Liver (tissue), 9 donors: ENCODE results near the gene CLDN24. TPM values are rescaled to one million over a fixed set of nuclear protein-coding genes. Genes with fewer than 3 reads are reported as not detected.

Experiments used
- DNase-seq: peaks from one replicate; pipeline ENCODE4 v3.0.0-alpha.2; 2017; ENCODE audit warnings: low spot score
- H3K27ac ChIP-seq, 2 donors: one replicate each; pipeline ENCODE4 v1.7.0; 2013; ENCODE audit warnings: inconsistent platforms in 2 of 2, low read length in 2 of 2, control low read depth in 1 of 2, low read depth in 1 of 2, mild to moderate bottlenecking in 1 of 2
- H3K27me3 ChIP-seq, 4 donors: one replicate each; pipeline versions ENCODE4 v1.6.1 to v1.7.0; 2013; ENCODE audit warnings: low read length in 3 of 4, inconsistent platforms in 1 of 4, mild to moderate bottlenecking in 1 of 4, moderate library complexity in 1 of 4; ENCODE audit not compliant: control insufficient read depth in 4 of 4, insufficient read depth in 4 of 4
- H3K36me3 ChIP-seq, 4 donors: one replicate each; pipeline versions ENCODE4 v1.6.1 to v1.7.0; 2013; ENCODE audit warnings: low read length in 3 of 4, mild to moderate bottlenecking in 3 of 4, low read depth in 1 of 4, moderate library complexity in 1 of 4; ENCODE audit not compliant: control insufficient read depth in 4 of 4, insufficient read depth in 3 of 4
- H3K4me1 ChIP-seq, 4 donors: one replicate each; pipeline versions ENCODE4 v1.6.1 to v1.7.0; 2013; ENCODE audit warnings: low read length in 3 of 4, mild to moderate bottlenecking in 3 of 4, moderate library complexity in 1 of 4; ENCODE audit not compliant: control insufficient read depth in 4 of 4, insufficient read depth in 4 of 4
- H3K4me3 ChIP-seq, 3 donors: one replicate each; pipeline versions ENCODE4 v1.6.1 to v1.7.0; 2013; ENCODE audit warnings: low read length in 3 of 3, control low read depth in 1 of 3, low read depth in 1 of 3, mild to moderate bottlenecking in 1 of 3
- H3K9ac ChIP-seq, 2 donors: one replicate each; pipeline ENCODE4 v1.7.0; 2013; ENCODE audit warnings: low read length in 2 of 2, mild to moderate bottlenecking in 2 of 2, moderate library complexity in 2 of 2, control low read depth in 1 of 2, low read depth in 1 of 2
- H3K9me3 ChIP-seq, 4 donors: one replicate each; pipeline versions ENCODE4 v1.6.1 to v1.7.0; 2013; ENCODE audit warnings: low read length in 3 of 4; ENCODE audit not compliant: control insufficient read depth in 4 of 4
- ATF3 ChIP-seq: IDR thresholded peaks from 2 replicates; pipeline ENCODE4 v1.6.1; 2016; ENCODE audit warnings: antibody characterized with exemption
- CTCF ChIP-seq: fragments of 150-350 bp; IDR thresholded peaks from 2 replicates; pipeline ENCODE4 v1.5.1; 2017; ENCODE audit warnings: improper control_type of control experiment, low read depth, low read length; ENCODE audit not compliant: missing input control
- EGR1 ChIP-seq, 2 donors: IDR thresholded peaks; 2 replicates each; pipeline ENCODE4 v1.6.1; 2016 to 2018; ENCODE audit warnings: antibody characterized with exemption in 2 of 2, low read depth in 2 of 2
- FOXA1 ChIP-seq: IDR thresholded peaks from 2 replicates; pipeline ENCODE4 v1.6.1; 2016; ENCODE audit warnings: antibody characterized with exemption
- FOXA2 ChIP-seq: IDR thresholded peaks from 2 replicates; pipeline ENCODE4 v1.6.1; 2016; ENCODE audit warnings: antibody characterized with exemption
- GABPA ChIP-seq, 2 donors: IDR thresholded peaks in 1 of 2; conservative IDR thresholded peaks in 1 of 2; 2 replicates each; pipeline ENCODE4 v1.6.1; 2016; ENCODE audit warnings: antibody characterized with exemption in 2 of 2, mild to moderate bottlenecking in 1 of 2, moderate library complexity in 1 of 2
- HNF4A ChIP-seq, 2 donors: conservative IDR thresholded peaks; 2 replicates each; pipeline ENCODE4 v1.6.1; 2016; ENCODE audit warnings: antibody characterized with exemption in 2 of 2, mild to moderate bottlenecking in 2 of 2
- HNF4G ChIP-seq: IDR thresholded peaks from 2 replicates; pipeline ENCODE4 v1.6.1; 2016; ENCODE audit warnings: antibody characterized with exemption
- JUND ChIP-seq, 2 donors: IDR thresholded peaks; 2 replicates each; pipeline ENCODE4 v1.6.1; 2016; ENCODE audit warnings: antibody characterized with exemption in 2 of 2
- MAX ChIP-seq: IDR thresholded peaks from 2 replicates; pipeline ENCODE4 v1.6.1; 2016; ENCODE audit warnings: antibody characterized with exemption
- RAD21 ChIP-seq, 2 donors: IDR thresholded peaks; 2 replicates each; pipeline ENCODE4 v1.6.1; 2016; ENCODE audit warnings: antibody characterized with exemption in 2 of 2, mild to moderate bottlenecking in 2 of 2
- REST ChIP-seq: IDR thresholded peaks from 2 replicates; pipeline ENCODE4 v1.6.1; 2016; ENCODE audit warnings: antibody characterized with exemption, mild to moderate bottlenecking
- RXRA ChIP-seq, 2 donors: IDR thresholded peaks; 2 replicates each; pipeline ENCODE4 v1.6.1; 2017 to 2018; ENCODE audit warnings: antibody characterized with exemption in 2 of 2, mild to moderate bottlenecking in 1 of 2
- SP1 ChIP-seq: IDR thresholded peaks from 2 replicates; pipeline ENCODE4 v1.6.1; 2018; ENCODE audit warnings: antibody characterized with exemption, mild to moderate bottlenecking
- TAF1 ChIP-seq: conservative IDR thresholded peaks from 2 replicates; pipeline ENCODE4 v1.6.1; 2016; ENCODE audit warnings: antibody characterized with exemption, mild to moderate bottlenecking
- YY1 ChIP-seq: IDR thresholded peaks from 2 replicates; pipeline ENCODE4 v1.6.1; 2016; ENCODE audit warnings: antibody characterized with exemption, mild to moderate bottlenecking
- ZBTB33 ChIP-seq: IDR thresholded peaks from 2 replicates; pipeline ENCODE4 v1.6.1; 2016; ENCODE audit warnings: antibody characterized with exemption
- WGBS: extraction: QIAGEN DNeasy Blood & Tissue Kit; methylation state at CpG from one replicate; pipeline ENCODE4 v1.1.7; 2013; 5-methylcytosine and 5-hydroxymethylcytosine counted together
- polyA plus RNA-seq, 2 donors: library from polyadenylated mRNA; stranded (reverse) in 1 of 2; unstranded in 1 of 2; fragments of 200-250 nt in 1 of 2; fragments of >200 nt in 1 of 2; fragmentation: Nextera tagmentation in 1 of 2; extraction: Ambion mirVana in 1 of 2; gene quantifications; one replicate each; pipeline versions ENCODE4 v1.2.1 to v1.2.3, GENCODE V29; 2013 to 2015
- total RNA-seq, 2 donors: library from RNA; depleted of rRNA; stranded (reverse); fragments of >200 nt; gene quantifications; one replicate each; pipeline ENCODE4 v1.2.3, GENCODE V29; 2014
- donor health status: healthy.
- donor health status: healthy.
- donor health status: healthy.
- donor health status: healthy.
- donor health status: healthy.

CLDN24 gene
- total and polyA plus RNA-seq, 4 donors, result not detected

- H3K4me3 ChIP-seq, result no peak overlapping the region
- no peak for DNase-seq
- H3K9me3 ChIP-seq, result peaks cover 0 to 13% (median 5%) of the 10 kb centered on the region in 4 donors
- no peaks in the 10 kb centered on the region for H3K27me3 ChIP-seq
- 31% methylated on average over 1 of the region's 1 CpG for WGBS
- no peak overlapping the region for H3K27ac ChIP-seq
- H3K9ac ChIP-seq, result no peak overlapping the region
- H3K4me1 ChIP-seq, result no peaks in the 10 kb centered on the region
- peaks cover 3 to 43% (median 42%) of the 10 kb centered on the region in 4 donors for H3K36me3 ChIP-seq
- no peak for TF ChIP-seq FOXA1
- TF ChIP-seq SP1, result no peak
- TF ChIP-seq FOXA2, result no peak
- no peak for TF ChIP-seq CTCF
- TF ChIP-seq EGR1 (IDR thresholded peaks at IDR 0.05; ENCODE audit: low read depth in 2 of 2), result no peak
- no peak for TF ChIP-seq RXRA (IDR thresholded peaks at IDR 0.05)
- no peak for TF ChIP-seq TAF1
- no peak for TF ChIP-seq HNF4G
- TF ChIP-seq GABPA (IDR thresholded peaks at IDR 0.05 in 1 of 2, conservative IDR thresholded peaks at IDR 0.05 in 1 of 2), result no peak
- no peak for TF ChIP-seq ATF3
- TF ChIP-seq RAD21 (IDR thresholded peaks at IDR 0.05), result no peak
- no peak for TF ChIP-seq REST
- TF ChIP-seq JUND (IDR thresholded peaks at IDR 0.05), result no peak
- TF ChIP-seq ZBTB33, result no peak
- TF ChIP-seq MAX, result no peak
- TF ChIP-seq YY1, result no peak
- TF ChIP-seq HNF4A (conservative IDR thresholded peaks at IDR 0.05), result no peak
These were observed 46.1 kb downstream of the CLDN24 start for GRCh38 chr4:183276106-183276505.

- DNase-seq, result no peak
- Histone ChIP-seq H3K36me3 (peaks cover 3 to 67% (median 50%) of the 10 kb centered on the region in 4 donors), H3K9me3 (peaks cover 0 to 13% (median 5%) of the 10 kb centered on the region in 4 donors), H3K4me3 (no peak overlapping the region), H3K4me1 (no peaks in the 10 kb centered on the region), H3K27me3 (no peaks in the 10 kb centered on the region), H3K9ac (no peak overlapping the region), H3K27ac (no peak overlapping the region)
- 93% methylated on average over 3 of the region's 3 CpGs for WGBS
- TF ChIP-seq HNF4G, result no peak
- no peak for TF ChIP-seq REST
- no peak for TF ChIP-seq ATF3
- TF ChIP-seq CTCF, result no peak
- no peak for TF ChIP-seq MAX
- no peak for TF ChIP-seq YY1
- TF ChIP-seq TAF1, result no peak
- TF ChIP-seq JUND (IDR thresholded peaks at IDR 0.05), result no peak
- TF ChIP-seq SP1, result no peak
- no peak for TF ChIP-seq RXRA (IDR thresholded peaks at IDR 0.05)
These were observed 49.8 kb downstream of the CLDN24 start for GRCh38 chr4:183272384-183272783.
